Measurements from ENCODE around the gene PLCXD1. TPM values are rescaled to one million over a fixed set of nuclear protein-coding genes. Genes with fewer than 3 reads are reported as not detected.

The PLCXD1 gene
- total and polyA plus RNA-seq, 2 experiments from 2014 or later = 48.7 to 112 TPM

- H3K27ac Mint-ChIP-seq = no peak overlapping the region
- Histone ChIP-seq H3F3A (replicated peaks; ENCODE audit: low read depth) (peaks cover 21% of the 10 kb centered on the region), H3K9me2 (ENCODE audit: insufficient read depth) (0 out of 2 replicates have a peak, but pooled peaks cover 3% of the 10 kb centered on the region), H2AFZ (no peak overlapping the region), H3K36me3 (ENCODE audit: insufficient read depth) (peaks cover 80% of the 10 kb centered on the region), H3K4me2 (no peak overlapping the region), H3K4me3 (no peak overlapping the region), H3K27ac (ENCODE audit: low read depth) (no peak overlapping the region), H3K79me2 (replicated peaks; ENCODE audit: insufficient read depth) (peaks cover 36% of the 10 kb centered on the region), H3K27me3 (ENCODE audit: insufficient read depth) (no peaks in the 10 kb centered on the region), H4K20me1 (replicated peaks; ENCODE audit: insufficient read depth) (peaks cover 31% of the 10 kb centered on the region), H3K4me1 (ENCODE audit: insufficient read depth) (no peaks in the 10 kb centered on the region)
- no peak for TF ChIP-seq ETS1 (IDR thresholded peaks at IDR 0.05)
- TF ChIP-seq JUNB (IDR thresholded peaks at IDR 0.05; ENCODE audit: unreplicated experiment) = no peak
- TF ChIP-seq ZNF331 (CRISPR knock-in tag; IDR thresholded peaks at IDR 0.05; ENCODE audit: low read depth) = no peak
- TF ChIP-seq POLR2AphosphoS5 (IDR thresholded peaks at IDR 0.05; ENCODE audit: low read depth) = no peak
- no peak for DNase-seq (ENCODE audit: low spot score)
- no peak for ATAC-seq
- H3K4me3 Mint-ChIP-seq = no peak overlapping the region
- 0 out of 3 replicates have a peak, but pooled peaks cover 3% of the 10 kb centered on the region for H3K9me3 Mint-ChIP-seq
- H3K4me1 Mint-ChIP-seq = 0 out of 3 replicates have a peak, but pooled peaks cover 8% of the 10 kb centered on the region
- H3K36me3 Mint-ChIP-seq (ENCODE audit: low read depth) = peaks cover 93% of the 10 kb centered on the region
- H3K27me3 Mint-ChIP-seq (ENCODE audit: insufficient read depth, low read depth, poor library complexity) = peaks cover 8% of the 10 kb centered on the region
These were observed 9.4 kb downstream of the PLCXD1 start for GRCh38 chrX:290476-291166.

GRCh38 chrX:291411-291901 is 10.3 kb downstream of the PLCXD1 start:
- H3K4me1 Mint-ChIP-seq = 0 out of 3 replicates have a peak, but pooled peaks cover 4% of the 10 kb centered on the region
- Histone ChIP-seq H3K79me2 (replicated peaks; ENCODE audit: insufficient read depth) (peaks cover 28% of the 10 kb centered on the region), H3K4me2 (no peak overlapping the region), H3K27me3 (ENCODE audit: insufficient read depth) (no peaks in the 10 kb centered on the region), H2AFZ (no peak overlapping the region), H4K20me1 (replicated peaks; ENCODE audit: insufficient read depth) (peaks cover 24% of the 10 kb centered on the region), H3K27ac (ENCODE audit: low read depth) (no peak overlapping the region), H3K4me1 (ENCODE audit: insufficient read depth) (no peaks in the 10 kb centered on the region), H3F3A (replicated peaks; ENCODE audit: low read depth) (peaks cover 23% of the 10 kb centered on the region), H3K36me3 (ENCODE audit: insufficient read depth) (peaks cover 81% of the 10 kb centered on the region), H3K4me3 (no peak overlapping the region), H3K9me2 (ENCODE audit: insufficient read depth) (0 out of 2 replicates have a peak, but pooled peaks cover 3% of the 10 kb centered on the region)
- no peak overlapping the region for H3K27ac Mint-ChIP-seq
- no peak overlapping the region for H3K4me3 Mint-ChIP-seq
- no peak for ATAC-seq
- peaks cover 6% of the 10 kb centered on the region for H3K27me3 Mint-ChIP-seq (ENCODE audit: insufficient read depth, low read depth, poor library complexity)
- no peak for DNase-seq (ENCODE audit: low spot score)
- H3K9me3 Mint-ChIP-seq = 0 out of 3 replicates have a peak, but pooled peaks cover 3% of the 10 kb centered on the region
- H3K36me3 Mint-ChIP-seq (ENCODE audit: low read depth) = peaks cover 93% of the 10 kb centered on the region
- TF ChIP-seq STAT1 (IDR thresholded peaks at IDR 0.05; ENCODE audit: unreplicated experiment) = no peak
- no peak for TF ChIP-seq ZNF331 (CRISPR knock-in tag; IDR thresholded peaks at IDR 0.05; ENCODE audit: low read depth)
- no peak for TF ChIP-seq ETS1 (IDR thresholded peaks at IDR 0.05)
- TF ChIP-seq EZH2 (IDR thresholded peaks at IDR 0.05; ENCODE audit: low read depth, unreplicated experiment) = no peak
- TF ChIP-seq CREB1 (CRISPR knock-in tag; IDR thresholded peaks at IDR 0.05; ENCODE audit: low read depth) = no peak
- no peak for TF ChIP-seq ZNF114 (CRISPR knock-in tag; IDR thresholded peaks at IDR 0.05)
- TF ChIP-seq ZNF462 (CRISPR knock-in tag; IDR thresholded peaks at IDR 0.05) = no peak
- TF ChIP-seq JUNB (IDR thresholded peaks at IDR 0.05; ENCODE audit: unreplicated experiment) = no peak
